ENCODE results near the gene TMEM202. TPM values are rescaled to one million over a fixed set of nuclear protein-coding genes. Genes with fewer than 3 reads are reported as not detected.

Gene TMEM202, protein sequence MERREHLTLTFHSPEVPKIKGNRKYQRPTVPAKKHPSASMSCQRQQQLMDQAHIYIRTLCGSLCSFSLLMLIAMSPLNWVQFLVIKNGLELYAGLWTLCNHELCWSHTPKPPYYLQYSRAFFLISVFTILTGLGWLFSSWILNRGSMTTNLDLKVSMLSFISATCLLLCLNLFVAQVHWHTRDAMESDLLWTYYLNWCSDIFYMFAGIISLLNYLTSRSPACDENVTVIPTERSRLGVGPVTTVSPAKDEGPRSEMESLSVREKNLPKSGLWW
- total RNA-seq (2014; rRNA removed; shearing (Covaris generic)), result not detected in 2 replicates

DNA sequence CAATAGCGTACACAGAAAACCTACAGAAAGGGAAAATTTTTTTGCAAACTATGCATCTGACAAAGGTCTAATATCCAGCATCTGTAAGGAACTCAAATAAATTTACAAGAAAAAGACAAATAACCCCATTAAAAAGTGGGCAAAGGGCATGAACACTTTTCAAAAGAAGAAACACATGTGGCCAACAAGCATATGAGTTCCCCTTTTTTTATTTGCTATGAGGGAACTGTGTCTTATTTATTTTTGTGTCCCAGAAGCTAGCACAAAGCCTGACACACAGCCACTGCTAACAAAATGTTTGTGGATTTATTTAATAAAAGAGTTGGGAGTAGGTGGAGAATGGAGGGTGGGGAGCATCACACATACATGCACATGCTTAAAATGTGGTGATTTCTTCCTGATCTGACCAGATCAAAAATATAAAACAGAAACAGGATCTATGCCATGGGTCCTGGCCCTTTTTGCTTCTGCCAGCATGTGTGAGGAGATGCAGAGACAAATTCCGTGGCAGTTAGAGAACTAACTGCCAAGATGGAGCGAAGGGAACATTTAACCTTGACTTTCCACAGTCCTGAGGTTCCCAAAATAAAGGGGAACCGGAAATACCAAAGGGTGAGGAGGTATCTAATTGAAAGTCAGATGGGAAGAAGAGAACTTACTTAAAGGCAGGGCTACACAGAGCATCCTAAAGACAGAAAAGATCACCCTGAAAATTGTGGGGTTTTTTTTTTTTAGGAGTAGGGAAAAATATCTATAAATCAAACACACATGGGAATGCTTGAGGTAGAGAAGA is at the start of gene TMEM202:
Gene TMEM202 (plus strand): TSS at position 510 of the 793 bp plus-strand sequence. CDS start 22 bp downstream, at position 532.
- no peak within 1 kb of the TSS for H3K4me3 ChIP-seq (ENCODE audit: insufficient read depth, low read depth, low read length)
- peaks cover 2% of the 10 kb centered on the region; the same call in 1 of the 2 replicates for H3K27me3 ChIP-seq (ENCODE audit: control insufficient read depth, insufficient read depth, low read length)
- DNase-seq, result no peak
- no peaks in the 10 kb centered on the region for H3K36me3 ChIP-seq (replicated peaks; ENCODE audit: control insufficient read depth, insufficient read depth, low read length)

DNA sequence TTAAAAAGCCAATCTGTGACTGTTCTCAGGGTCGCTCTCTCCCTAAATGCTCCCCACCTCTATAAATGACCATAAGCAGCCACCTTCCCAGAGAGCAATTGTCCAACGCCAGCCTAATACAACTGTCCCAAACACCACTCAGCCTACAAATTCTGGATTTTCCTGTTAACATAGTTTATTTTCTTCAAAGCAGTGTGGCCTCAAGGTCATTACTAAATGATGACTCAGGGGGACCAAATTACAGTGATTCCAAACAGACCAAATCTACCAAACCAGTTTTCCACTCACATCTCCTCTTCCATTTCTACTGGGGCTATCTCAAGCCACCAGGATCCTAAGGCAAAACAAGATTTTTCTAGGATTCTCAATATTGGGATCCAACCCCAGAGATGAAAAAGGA is 44.8 kb upstream of the TMEM202 start:
- Histone ChIP-seq H3K4me3 (ENCODE audit: insufficient read depth, low read depth, low read length) (no peak overlapping the region), H3K36me3 (replicated peaks; ENCODE audit: control insufficient read depth, insufficient read depth, low read length) (peaks cover 5% of the 10 kb centered on the region), H3K27me3 (ENCODE audit: control insufficient read depth, insufficient read depth, low read length) (no peaks in the 10 kb centered on the region)
- DNase-seq, result no peak

DNA sequence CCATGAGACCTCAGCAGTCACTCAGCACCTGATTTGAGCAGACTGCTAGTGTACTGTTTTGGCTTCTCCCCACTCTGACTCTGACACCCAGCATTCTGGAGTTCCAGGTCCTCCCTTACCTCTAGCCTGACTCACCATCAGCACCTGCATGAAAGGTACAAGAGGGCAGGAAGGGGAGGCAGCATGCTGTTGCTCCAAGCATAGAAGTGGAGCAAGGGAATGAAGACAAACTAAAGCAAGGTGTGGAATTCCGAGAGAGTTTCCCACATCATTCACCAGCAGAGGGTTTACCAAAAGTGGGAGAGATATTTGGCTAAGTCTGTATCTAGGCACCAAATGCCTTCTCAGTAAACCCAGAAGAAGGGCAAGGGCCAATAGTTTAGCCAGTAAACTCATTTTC is 43.6 kb upstream of the TMEM202 start:
- H3K4me3 ChIP-seq (ENCODE audit: insufficient read depth, low read depth, low read length), result no peak overlapping the region
- peaks cover 5% of the 10 kb centered on the region for H3K36me3 ChIP-seq (replicated peaks; ENCODE audit: control insufficient read depth, insufficient read depth, low read length)
- H3K27me3 ChIP-seq (ENCODE audit: control insufficient read depth, insufficient read depth, low read length), result no peaks in the 10 kb centered on the region
- DNase-seq, result no peak

DNA sequence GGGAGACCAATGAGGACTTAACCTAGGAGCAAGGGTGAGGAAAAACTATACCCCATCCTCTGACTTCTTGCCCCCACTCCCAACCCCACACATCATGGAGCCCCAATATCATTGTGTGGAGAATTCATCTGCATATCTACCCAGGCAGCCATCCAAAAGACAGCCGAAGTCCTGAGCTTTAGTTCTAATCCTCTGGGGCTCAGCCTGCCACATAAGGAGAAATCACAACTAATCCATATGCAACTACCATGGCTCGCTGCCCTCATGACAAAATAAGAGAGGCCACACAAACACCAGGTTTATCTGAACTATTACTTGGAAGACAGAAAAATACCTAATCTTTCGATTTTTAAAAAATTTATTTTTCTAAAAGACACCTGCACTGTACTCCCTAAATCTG is 40.0 kb upstream of the TMEM202 start:
- Histone ChIP-seq H3K4me3 (ENCODE audit: insufficient read depth, low read depth, low read length) (no peak overlapping the region), H3K36me3 (replicated peaks; ENCODE audit: control insufficient read depth, insufficient read depth, low read length) (peaks cover 3% of the 10 kb centered on the region), H3K27me3 (ENCODE audit: control insufficient read depth, insufficient read depth, low read length) (no peaks in the 10 kb centered on the region)
- no peak for DNase-seq

DNA sequence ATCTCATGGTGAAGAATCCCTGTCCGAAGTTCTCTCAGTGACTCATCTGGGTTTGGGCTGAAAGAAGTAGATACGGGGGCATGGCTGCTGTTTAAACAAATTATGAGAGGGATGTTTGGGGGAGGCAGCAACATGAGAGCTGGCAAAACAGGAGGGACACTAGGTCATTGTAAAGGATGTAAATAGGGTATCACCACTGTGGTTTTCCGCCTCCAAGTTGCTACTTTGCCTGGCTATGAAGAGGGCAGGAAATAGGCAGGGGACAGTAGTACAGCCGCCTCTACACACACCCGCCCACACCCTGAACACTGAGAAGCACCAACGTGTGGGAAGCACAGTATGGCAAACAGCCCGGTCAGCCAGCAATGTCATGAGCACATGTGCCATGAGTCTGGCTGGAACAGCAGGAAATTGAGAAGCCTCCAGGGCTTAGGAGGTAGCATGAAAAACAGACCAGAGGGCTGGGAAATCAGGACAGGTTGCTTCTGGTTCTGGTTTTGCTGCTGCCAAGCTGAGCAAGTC is 39.4 kb upstream of the TMEM202 start:
- Histone ChIP-seq H3K4me3 (ENCODE audit: insufficient read depth, low read depth, low read length) (no peak overlapping the region), H3K27me3 (ENCODE audit: control insufficient read depth, insufficient read depth, low read length) (no peaks in the 10 kb centered on the region), H3K36me3 (replicated peaks; ENCODE audit: control insufficient read depth, insufficient read depth, low read length) (peaks cover 3% of the 10 kb centered on the region)
- no peak for DNase-seq

DNA sequence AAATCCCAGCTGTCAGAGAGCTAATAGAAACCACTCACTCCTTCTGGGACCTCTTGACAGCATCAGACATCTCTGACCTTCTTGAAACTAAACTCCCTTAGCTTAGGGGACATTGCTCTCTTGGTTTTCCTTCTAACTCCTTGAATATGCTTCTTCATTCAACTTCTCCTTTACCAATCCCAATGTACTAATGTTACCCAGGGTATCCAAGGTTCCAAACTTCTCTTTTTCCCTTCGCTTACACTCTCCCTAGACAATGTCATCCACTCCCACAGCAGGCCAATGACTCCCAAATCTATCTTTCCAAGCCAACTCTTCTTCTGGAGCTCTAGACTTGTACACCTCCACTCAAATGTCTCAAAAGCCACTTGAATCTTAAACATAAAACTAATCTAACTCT is 36.9 kb upstream of the TMEM202 start:
- DNase-seq, result no peak
- Histone ChIP-seq H3K4me3 (ENCODE audit: insufficient read depth, low read depth, low read length) (no peak overlapping the region), H3K36me3 (replicated peaks; ENCODE audit: control insufficient read depth, insufficient read depth, low read length) (no peaks in the 10 kb centered on the region), H3K27me3 (ENCODE audit: control insufficient read depth, insufficient read depth, low read length) (no peaks in the 10 kb centered on the region)

DNA sequence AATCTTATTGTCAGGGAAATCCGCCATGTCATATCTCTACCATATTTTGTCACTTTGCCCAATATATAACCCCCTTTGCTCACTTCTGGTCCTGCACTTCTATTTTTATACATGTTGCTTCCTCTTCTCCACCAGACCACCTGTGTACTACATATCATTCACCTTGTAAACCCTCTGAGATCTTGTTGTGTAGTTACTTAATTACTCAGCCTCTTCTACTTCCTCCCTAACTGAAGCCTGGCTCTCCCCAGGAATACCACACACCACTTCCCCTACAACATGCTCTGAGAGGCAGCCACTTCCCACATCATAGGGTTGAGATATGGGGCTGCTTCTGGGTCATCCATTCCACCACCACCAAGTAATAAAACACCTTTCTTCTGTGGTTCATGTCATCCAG is 32.3 kb upstream of the TMEM202 start:
- no peak overlapping the region for H3K4me3 ChIP-seq (ENCODE audit: insufficient read depth, low read depth, low read length)
- no peaks in the 10 kb centered on the region for H3K27me3 ChIP-seq (ENCODE audit: control insufficient read depth, insufficient read depth, low read length)
- DNase-seq, result no peak
- H3K36me3 ChIP-seq (replicated peaks; ENCODE audit: control insufficient read depth, insufficient read depth, low read length), result no peaks in the 10 kb centered on the region

DNA sequence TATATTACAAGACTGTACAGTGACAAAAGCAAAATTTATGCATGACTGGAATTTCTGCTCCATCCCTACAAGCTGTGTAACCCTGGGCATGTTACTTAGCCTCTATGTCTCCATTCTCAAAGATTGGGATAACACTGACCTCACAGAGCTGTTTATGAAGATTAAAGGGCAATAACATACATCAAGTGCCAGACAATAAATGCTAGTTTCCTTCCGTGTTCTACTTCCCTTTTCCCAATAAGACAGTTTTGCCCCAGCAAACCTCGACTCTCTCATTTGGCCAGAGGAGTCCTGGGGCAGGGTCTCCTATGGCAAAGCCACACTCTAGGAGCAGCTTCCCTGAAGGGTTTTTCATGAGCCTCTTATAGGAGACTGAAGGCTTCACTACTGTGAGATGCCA is 29.8 kb upstream of the TMEM202 start:
- no peaks in the 10 kb centered on the region for H3K27me3 ChIP-seq (ENCODE audit: control insufficient read depth, insufficient read depth, low read length)
- no peak overlapping the region for H3K4me3 ChIP-seq (ENCODE audit: insufficient read depth, low read depth, low read length)
- H3K36me3 ChIP-seq (replicated peaks; ENCODE audit: control insufficient read depth, insufficient read depth, low read length), result no peaks in the 10 kb centered on the region
- no peak for DNase-seq

DNA sequence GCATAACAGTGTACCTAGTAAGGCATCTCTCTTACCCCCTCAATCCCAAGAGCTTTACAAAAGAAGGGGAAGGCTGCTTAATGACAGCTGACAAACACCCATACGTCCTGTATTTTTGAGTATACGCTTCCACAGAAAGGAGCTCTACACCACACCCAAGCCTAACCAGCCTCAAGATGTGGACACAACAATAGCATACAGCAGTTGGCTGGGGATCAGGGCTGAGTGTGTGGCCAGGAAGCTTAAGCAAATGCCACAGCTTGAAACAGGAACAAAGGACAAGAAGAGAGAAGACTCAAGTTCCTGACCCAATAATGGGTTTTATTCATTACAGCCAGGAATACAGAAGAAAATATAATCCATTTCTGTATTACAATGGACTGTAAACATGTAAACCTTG is 29.2 kb upstream of the TMEM202 start:
- no peak for DNase-seq
- Histone ChIP-seq H3K4me3 (ENCODE audit: insufficient read depth, low read depth, low read length) (no peak overlapping the region), H3K27me3 (ENCODE audit: control insufficient read depth, insufficient read depth, low read length) (no peaks in the 10 kb centered on the region), H3K36me3 (replicated peaks; ENCODE audit: control insufficient read depth, insufficient read depth, low read length) (no peaks in the 10 kb centered on the region)

DNA sequence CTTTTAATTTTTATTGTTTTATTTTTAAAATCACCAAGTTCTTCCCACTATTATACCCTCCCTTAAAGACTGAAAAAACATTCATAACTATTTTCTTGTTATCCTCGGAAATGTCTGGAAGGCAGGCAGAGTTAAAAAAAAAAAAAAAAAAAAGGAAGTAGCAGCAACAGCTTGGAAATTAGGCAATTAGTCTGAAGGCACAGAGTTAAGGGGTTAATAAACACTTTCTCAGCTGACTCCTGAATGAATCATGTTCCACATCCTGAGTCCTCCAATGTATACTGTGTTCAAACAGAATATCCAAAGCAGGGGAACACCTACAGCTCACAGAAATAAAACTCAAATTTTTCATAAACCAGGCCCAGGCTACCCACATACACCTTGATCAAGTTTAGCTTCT is 28.1 kb upstream of the TMEM202 start:
- no peaks in the 10 kb centered on the region for H3K36me3 ChIP-seq (replicated peaks; ENCODE audit: control insufficient read depth, insufficient read depth, low read length)
- H3K27me3 ChIP-seq (ENCODE audit: control insufficient read depth, insufficient read depth, low read length), result no peaks in the 10 kb centered on the region
- no peak for DNase-seq
- H3K4me3 ChIP-seq (ENCODE audit: insufficient read depth, low read depth, low read length), result no peak overlapping the region

DNA sequence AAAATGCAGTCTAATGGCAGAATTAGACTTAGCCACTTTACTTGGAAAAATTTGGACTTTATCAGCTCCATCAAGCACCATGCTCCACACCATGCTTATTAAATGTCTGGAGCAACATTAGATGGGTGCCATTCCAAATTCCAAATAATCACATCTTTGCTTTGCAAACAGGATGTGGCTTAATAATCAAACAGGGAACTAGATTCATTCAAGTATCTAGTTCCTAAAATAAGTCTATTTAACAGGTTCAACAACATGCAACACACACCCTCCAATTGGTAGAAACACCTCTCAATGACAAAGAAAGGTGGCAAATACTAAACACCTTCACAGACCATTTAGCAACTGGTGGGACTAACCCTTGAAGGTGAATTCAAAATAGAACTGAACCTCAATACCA is 25.7 kb upstream of the TMEM202 start:
- H3K4me3 ChIP-seq (ENCODE audit: insufficient read depth, low read depth, low read length), result no peak overlapping the region
- no peak for DNase-seq
- no peaks in the 10 kb centered on the region for H3K36me3 ChIP-seq (replicated peaks; ENCODE audit: control insufficient read depth, insufficient read depth, low read length)
- H3K27me3 ChIP-seq (ENCODE audit: control insufficient read depth, insufficient read depth, low read length), result no peaks in the 10 kb centered on the region

DNA sequence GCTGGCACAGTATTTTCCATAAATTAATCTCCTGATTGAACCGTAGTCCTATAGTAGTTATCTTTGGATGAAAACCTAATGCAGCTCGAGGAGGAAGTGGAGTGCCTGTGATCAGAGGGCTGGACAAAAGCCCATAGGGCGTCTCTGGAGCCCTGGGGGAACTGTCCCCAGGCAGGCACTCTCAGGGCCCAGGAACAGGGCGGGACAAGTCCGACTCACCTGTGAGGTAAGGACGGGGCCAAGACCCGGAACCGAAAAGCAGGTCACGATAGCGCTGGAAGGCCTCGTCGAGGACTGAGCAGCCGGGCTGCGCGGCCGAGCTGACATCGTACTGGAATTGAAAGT is 22.6 kb upstream of the TMEM202 start:
- DNase-seq, result no peak
- H3K4me3 ChIP-seq (ENCODE audit: insufficient read depth, low read depth, low read length), result peak overlapping the region; percentile 85
- H3K27me3 ChIP-seq (ENCODE audit: control insufficient read depth, insufficient read depth, low read length), result no peaks in the 10 kb centered on the region
- H3K36me3 ChIP-seq (replicated peaks; ENCODE audit: control insufficient read depth, insufficient read depth, low read length), result no peaks in the 10 kb centered on the region

DNA sequence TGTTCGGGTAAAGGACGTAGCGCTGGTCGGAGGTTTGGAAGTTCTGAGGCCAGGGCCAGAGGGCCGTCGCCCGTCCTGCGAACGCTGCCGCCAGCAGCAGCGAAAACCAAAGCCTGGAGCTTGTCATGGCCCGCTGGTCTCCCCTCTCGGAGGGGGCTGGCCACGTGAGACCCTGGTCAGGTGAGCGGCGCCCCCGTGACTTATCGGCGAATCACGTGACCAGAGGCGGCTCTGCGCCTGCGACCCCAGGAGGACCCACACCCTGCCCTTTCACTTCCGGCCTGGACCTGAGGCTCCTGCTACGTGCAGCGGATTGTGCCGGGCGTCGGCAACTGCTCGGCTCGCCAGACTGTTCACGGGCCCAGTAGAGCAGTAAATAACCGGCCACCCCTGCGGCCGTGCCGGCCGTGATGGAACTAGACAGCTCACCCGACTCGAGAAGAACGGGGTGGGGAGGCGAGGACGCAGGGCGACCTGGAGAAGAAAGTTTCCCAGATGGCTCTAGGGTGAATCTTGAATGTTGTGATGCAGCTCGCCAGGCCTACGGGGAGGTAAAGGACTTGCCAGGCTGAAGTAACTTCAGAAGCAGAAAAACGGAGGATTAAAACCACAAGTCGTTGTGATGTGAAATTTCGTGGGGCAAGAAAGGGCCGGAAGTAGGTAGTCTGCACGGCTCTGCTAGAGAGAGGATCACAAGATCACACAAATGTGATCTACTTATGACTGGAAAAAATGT is 22.1 kb upstream of the TMEM202 start, which contains the start of gene HEXA:
Gene HEXA (minus strand): TSS at position 169 of the 736 bp plus-strand sequence. CDS start 42 bp downstream, at position 127.
- H3K27me3 ChIP-seq (ENCODE audit: control insufficient read depth, insufficient read depth, low read length), result no peaks in the 10 kb centered on the region
- H3K4me3 ChIP-seq (ENCODE audit: insufficient read depth, low read depth, low read length), result peak within 1 kb of the TSS; percentile 85
- no peaks in the 10 kb centered on the region for H3K36me3 ChIP-seq (replicated peaks; ENCODE audit: control insufficient read depth, insufficient read depth, low read length)
- peak; percentile 99 for DNase-seq

DNA sequence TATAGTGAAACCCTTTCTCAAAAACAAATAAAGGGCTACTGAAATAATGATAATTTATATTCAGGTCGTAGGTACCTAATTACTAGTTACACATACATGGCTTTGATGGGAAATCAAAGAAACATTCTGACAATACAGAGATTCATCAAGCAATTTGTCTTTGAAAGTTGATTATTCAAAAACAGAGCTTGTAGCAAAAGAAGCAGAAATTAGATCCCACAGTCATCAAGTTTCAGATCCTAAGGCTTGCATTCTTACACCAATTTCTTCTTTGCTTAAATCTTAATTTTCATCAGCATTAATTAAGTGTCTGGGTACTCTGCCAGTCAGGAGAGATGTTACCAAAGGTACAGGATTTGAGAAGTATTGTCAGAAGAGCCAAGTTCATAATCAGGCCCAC is 20.8 kb upstream of the TMEM202 start:
- no peak overlapping the region for H3K4me3 ChIP-seq (ENCODE audit: insufficient read depth, low read depth, low read length)
- H3K27me3 ChIP-seq (ENCODE audit: control insufficient read depth, insufficient read depth, low read length), result no peaks in the 10 kb centered on the region; the same call in 1 of the 2 replicates
- no peaks in the 10 kb centered on the region for H3K36me3 ChIP-seq (replicated peaks; ENCODE audit: control insufficient read depth, insufficient read depth, low read length)
- DNase-seq, result no peak
